HG03457 (cell line): Measurements from ENCODE around the gene CLTCL1.
"Not testable (repeated sequence)": the region's sequence is repeated elsewhere in the genome, so short reads cannot be mapped to it uniquely, and the experiment has no call there.

Experiments used
- ATAC-seq: cut with Tn5 transposase; IDR thresholded peaks from one replicate; pipeline ENCODE4 v1.9.1; 2021; ENCODE audit warnings: moderate number of reproducible peaks; ENCODE audit not compliant: unreplicated experiment

CLTCL1 gene

DNA sequence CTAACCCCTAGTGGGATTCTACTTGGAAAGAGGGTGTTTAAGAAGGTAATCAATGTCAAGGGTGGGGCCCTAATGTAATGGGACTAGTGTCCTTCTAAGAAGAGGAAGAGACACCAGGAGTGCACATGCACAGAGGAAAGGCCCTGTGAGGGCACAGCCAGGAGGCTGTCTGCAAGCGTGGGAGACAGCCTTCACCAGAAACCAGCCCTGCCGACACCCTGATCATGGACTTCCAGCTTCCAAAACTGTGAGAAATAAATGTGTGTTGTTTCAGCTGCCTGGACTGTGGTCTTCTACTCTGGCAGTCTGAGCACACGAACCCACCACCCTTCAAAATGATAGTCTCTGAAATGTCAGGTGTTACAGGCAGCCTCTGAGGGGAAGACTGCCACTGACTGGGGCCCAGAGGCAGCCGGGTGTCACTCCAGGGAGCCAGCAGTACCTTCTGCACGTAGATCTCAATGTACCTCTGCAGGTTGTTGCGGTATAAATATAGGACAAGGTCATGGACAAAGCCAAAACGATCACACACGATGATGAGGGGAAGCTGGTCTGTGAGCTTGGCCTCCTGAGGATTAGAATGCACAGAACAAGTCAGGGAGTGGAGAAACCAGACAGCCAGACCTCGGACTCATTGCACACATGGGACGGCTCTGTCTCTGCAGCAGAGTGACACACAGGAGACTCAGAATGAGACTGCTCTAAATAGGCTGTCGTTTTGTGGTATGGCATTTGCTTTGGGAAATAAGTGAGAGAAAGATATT lies 69.1 kb downstream of the CLTCL1 start:
- no peak for ATAC-seq

DNA sequence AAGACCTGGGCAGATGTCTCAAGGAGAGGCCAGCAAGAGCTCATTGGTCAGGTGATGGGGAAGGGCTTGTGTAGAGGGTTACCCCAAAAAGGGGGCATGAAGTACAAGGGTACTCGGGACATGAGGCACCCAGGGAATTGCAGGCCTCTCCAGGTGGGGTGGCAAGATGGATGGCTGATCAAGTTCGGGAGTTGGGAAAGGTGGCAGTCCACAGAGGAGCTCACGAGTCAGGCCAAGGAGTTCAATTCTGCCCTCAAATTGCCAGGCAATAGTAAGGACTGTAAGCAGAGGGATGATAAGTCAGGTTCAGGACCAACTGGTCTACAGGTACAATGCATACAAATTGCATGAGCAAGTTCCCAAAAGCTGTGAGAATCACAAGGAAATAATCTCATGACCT lies 70.7 kb downstream of the CLTCL1 start:
- ATAC-seq = no peak

DNA sequence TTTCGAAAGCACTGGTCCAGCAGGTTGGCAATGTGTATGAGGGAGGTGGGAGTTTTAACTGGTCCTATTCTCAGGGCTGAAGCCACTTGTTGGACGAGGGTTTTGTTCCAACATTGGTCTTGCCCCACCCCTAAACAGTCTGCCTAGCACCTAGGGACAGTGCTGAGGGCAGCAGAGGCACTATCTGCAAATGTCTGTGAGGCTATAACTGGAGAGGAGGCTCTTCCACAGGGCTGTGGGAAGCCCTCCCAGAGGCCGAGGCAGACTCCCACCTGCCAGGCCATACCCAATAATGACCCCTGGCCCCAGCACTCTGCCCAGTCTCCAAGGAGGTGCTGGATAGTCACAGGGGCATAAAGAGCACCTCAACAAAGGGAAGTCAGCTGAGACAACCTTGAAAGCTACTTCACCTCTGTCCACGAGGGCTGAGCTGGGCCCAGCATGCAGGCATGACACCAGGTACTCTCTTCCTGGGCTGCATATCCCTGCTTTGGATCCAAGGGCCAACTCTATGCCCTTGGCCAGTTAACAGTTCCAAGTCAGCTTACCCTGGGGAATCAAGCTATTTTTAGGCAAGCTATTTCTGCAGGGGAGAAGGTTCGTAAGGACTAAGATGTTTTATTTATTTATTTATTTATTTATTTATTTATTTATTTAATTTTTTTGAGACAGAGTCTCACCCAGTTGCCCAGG lies 72.8 kb downstream of the CLTCL1 start:
- ATAC-seq = no peak

DNA sequence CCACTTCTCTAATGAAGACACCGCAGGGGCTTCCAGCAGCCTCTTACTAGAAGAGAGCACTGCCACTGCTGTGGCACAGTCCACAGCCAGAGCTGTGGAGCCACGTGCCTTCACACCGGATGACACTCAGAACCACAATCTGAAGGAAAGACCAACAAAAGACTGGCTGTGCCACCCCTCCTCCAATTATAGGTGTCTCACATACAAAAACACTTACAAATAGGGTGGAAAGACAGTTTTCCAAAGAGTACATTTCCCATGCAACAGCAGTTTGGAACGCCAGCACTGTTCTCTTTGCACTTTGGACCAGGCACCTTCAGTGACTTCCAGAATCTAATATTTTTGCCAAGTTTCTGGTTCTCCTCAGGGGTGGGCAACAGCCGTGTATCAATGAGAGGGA lies 74.9 kb downstream of the CLTCL1 start:
- no peak for ATAC-seq

DNA sequence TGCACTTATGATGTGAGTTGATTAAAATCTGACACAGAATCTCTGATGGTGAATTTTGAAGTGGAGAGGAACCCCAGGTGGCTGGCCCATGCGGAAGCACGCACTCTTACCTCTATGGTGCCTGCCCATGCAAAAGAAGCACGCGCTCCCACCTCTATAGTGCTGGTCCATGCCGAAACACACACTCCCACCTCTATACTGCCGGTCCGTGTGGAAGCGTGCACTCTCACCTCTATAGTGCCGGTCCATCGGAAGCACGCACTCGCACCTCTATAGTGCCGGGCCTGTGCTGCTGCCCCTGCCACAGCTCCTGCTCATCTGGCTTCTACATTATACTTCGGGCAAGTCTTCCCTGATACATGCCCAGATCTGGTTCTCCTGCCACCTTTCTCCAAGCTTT lies 76.2 kb downstream of the CLTCL1 start:
- no peak for ATAC-seq

DNA sequence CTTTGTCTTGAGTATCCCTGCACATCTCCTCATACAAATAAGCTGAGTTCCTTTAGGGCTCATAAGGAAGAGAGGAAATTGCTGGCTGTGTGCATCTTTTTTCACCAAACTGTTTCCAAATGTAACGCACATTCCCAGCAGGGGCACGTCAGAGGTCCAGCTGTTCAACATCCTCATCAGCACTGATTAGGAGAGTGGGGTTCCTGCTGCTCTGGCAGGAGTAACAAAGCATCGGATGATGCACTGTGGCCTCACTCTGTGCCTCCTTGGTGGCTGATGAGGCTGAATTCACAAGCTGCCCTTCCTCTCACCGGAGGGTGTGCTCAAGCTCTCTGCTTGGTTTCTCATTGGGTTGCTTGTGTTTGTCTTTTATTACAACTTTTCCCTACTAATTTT lies 77.4 kb downstream of the CLTCL1 start:
- no peak for ATAC-seq

DNA sequence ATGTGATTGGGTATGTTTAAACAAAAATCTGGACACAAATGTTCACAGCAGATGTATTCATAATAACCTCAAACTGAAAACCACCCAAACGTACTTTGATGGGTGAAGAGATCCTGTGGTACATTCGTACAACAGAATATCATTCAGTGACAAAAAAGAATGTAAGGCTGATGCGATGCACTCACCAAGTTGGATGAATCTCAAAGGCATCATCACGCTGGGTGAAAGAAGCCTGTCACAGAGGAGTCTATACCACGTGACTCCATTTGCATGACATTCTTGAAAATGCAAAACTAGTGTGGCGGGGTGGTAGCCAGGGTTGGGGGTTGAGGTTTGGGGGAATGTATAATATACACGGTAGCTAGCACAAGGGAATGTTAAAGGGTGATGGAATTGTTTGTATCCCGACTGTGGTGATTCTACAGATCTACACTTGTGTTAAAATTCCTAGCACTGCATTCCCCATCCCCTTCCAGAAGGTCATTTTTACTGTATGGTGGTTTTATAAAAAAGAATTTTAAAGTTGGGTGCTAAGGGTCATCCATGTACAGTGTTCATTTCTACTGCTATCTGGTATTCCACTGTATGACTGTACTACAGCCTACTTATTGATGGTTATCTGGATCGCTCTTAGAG lies 78.0 kb downstream of the CLTCL1 start:
- ATAC-seq = no peak

DNA sequence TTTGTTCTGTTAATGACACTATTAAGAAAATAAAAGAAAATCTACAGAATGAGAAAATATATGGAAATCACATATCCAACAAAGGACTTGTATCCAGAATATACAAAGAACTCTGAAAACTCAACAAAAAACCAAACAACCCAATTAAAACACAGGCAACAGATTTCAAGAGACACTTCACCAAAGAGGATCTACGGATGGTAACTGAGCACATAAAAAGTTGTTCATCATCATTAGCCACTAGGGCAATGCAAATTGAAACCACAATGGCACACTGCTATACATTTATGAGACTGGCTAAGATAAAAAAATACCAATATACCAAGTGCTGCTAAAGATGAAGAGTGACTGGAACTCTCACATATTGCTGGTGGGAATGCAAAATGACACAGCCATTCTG lies 78.5 kb downstream of the CLTCL1 start:
- no peak for ATAC-seq

DNA sequence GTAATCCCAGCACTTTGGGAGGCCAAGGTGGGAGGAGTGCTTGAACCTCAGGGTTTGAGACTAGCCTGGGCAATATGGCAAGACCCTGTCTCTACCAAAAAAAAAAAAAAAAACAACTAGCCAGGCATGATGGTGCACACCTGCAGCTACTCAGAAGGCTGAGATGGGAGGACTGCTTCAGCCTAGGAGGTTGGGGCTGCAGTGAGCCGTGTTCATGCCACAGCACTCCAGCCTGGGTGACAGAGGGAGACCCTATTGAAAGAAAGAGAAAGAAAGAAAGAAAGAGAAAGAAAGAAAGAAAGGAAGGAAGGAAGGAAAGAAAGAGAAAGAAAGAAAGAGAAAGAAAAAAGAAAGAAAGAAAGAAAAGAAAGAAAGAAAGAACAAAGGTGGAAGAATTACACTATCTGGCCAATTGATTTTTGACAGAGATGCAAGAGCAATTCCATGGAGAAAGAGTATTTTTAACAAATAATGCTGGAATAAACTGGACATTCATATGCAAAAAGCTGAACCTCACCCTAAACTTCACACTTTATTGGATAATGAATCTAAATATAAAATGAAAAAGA lies 79.1 kb downstream of the CLTCL1 start:
- ATAC-seq = no peak

DNA sequence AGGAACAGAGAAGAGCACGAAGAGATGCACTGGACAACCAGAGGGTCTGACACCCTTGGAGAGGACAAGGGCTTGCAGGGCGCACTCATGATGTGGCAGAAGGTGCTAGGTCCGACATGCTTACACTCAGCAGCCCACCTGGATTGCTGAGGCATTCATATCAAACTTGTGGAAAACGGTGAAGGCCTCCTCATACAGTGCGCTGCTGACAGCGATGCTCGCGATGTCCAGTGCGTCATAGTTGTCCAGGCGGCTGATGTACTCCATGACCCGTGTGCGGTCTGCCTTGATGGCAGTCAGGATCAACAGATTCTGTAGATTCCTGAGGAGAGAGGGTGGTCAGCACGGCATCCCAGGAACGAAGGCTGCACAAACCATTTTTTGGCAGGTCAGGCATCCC lies 81.3 kb downstream of the CLTCL1 start:
- no peak for ATAC-seq

DNA sequence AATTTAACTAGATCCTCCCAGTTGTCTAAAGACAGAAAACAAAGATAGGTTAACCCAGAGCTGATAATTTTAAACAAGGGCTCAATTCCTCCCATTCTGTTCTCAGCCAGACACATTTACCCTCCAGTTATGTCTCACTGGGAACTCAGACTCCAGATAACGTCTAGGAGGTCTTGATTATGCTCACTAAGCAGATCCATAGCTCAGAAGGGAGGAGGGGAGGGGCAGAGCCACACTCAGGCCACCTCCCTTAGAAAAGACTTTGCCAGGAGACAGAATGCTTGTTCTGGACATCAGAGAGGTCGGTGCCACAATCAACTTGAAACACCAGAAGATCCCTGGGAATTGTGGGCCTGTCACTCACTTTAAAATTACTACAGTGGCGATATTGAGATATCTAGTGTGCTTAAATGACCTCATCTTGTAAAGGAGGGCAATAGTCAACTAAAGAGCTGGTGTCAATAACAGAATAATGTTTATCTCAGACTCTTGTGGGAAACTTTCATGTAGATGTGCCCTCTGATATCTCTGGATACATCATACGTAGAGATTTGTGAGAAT lies 83.2 kb downstream of the CLTCL1 start:
- ATAC-seq = no peak

DNA sequence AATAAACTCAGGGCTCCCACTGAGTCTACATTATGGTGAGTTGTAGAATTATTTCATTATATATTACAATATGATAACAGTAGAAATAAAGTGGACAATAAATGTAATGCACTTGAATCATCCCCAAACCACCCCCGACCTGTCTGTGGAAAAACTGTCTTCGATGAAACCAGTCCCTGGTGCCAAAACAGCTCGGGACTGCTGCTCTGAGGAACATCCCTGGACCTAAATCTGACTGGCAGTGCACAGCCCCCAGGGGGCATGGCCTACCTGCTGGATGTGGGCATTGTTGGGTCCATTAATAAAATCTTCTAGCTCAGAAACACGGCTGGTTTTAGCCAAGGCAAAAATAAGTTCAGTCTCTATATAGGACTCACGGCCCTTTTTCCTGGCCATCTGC lies 83.6 kb downstream of the CLTCL1 start:
- no peak for ATAC-seq

DNA sequence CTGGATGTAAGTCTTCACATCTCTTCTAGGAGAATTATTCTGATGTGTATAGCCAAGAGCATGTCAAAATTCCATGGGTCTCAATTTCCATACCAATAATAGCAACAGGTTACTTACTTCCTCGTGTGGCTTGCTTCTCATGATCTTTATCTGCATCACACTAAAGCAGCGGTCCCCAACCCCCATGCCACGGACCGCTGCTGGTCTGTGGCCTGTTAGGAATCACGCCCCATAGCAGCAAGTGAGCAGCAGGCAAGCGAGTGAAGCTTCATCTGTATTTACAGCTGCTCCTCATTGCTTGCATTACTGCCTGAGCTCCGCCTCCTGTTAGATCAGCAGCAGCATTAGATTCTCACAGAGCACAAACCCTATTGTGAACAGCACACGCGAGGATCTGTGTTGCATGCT lies 84.1 kb downstream of the CLTCL1 start:
- no peak for ATAC-seq

DNA sequence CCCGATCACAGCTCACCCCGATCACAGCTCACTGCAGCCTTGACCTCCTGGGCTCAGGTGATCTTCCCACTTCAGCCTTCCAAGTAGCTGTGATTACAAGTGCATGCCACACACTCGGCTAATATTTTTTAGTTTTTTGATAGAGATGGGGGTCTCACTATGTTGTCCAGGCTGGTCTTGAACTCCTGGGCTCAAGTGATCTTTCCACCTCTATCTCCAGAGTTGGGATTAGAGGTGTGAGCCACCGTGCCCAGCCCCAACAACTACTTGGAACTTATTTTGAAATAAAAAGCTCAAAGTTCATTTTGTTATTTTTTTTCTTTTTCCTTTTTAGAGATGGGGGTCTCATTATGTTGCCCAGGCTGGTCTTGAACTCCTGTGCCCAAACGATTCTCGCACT lies 85.2 kb downstream of the CLTCL1 start:
- ATAC-seq = no peak

DNA sequence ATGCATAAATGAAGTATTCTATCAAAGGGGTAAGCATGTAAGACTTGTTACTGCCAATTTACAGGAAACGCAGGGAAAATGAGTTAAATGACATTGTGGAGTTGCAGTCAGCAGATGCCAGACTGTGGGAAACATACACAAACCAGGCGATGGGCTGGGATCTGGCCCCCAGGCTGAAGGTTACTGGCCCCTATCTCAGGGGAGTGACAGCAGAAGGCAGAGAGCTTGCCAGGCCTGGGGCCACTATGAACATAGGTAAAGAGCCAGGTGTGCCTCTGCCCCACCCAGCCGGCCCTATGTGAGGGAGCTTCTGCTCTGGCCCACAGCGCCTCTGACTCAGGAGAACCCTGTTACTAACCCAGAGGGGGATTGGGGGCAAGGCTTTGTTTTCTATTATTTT lies 86.9 kb downstream of the CLTCL1 start:
- no peak for ATAC-seq

DNA sequence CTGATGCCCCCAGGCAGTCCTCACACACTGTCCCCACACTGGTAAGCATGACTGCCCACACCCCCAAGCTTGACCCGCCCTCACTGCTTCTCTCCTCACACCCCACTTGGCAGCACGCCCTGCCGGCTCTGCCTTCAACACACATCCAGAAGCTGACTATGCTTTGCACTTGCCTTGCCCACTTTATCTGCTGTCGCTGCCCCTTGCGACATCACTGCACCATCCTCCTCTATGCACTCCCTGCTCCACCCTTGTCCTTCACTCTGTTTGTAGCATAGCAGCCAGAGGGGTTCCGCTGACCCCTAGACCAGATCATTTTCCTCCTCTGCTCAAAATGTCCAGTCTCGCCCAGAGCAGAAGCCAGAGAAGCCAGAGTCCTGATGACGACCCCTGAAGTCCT lies 87.7 kb downstream of the CLTCL1 start:
- ATAC-seq = no peak

DNA sequence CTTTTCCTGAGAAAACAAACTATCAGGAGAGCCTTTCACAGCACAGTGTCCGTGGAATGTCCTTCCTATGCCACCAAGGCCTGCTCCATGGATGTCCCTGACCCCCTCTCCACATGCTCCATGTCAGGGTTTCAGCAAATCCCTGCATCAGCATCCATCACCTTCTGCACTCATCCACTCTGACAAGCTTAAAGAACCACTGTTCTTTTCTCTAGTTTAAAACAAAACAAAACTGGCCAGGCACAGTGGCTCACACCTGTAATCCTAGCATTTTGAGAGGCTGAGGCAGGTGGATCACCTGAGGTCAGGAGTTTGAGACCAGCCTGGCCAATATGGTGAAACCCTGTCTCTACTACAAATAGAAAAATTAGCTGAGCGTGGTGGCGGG lies 88.7 kb downstream of the CLTCL1 start:
- not testable (repeated sequence) for ATAC-seq

DNA sequence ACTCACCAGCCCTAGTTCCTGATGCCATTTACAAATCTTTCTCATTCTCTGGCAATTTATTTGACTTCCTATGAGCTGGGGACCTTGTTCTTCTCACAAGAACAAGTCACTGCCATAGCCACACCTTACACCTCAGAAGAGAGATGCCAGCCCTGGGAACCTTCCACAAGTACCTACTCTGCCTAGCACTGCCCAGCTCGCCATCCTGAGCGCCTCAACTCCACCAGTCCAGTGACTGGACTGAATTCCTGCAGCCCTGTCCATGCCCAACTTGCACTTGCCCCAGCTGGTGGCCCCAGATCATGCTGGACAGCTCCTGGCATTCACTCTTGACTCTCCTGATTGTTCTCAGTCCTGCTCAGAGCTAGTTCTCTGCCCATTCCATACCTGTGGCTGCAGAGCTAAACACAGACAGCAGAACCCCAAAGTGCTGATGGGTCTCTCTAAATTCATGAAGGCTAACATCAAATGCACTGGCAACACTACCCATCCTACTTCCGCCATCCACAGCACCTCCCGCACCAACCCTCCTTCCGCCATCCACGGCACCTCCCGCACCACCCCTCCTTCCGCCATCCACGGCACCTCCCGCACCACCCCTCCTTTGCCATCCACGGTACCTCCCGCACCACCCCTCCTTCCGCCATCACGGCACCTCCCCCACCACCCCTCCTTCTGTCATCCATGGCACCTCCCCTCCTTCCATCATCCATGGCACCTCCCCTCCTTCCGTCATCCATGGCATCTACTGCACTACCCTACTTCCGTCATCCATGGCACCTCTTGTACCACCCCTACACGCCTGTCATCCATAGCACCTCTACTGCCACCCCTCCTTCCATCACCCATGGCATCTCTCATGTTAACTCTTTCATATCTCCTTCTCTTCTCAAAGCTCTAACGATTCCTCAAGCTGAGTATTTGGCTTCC lies 89.4 kb downstream of the CLTCL1 start:
- no peak for ATAC-seq

DNA sequence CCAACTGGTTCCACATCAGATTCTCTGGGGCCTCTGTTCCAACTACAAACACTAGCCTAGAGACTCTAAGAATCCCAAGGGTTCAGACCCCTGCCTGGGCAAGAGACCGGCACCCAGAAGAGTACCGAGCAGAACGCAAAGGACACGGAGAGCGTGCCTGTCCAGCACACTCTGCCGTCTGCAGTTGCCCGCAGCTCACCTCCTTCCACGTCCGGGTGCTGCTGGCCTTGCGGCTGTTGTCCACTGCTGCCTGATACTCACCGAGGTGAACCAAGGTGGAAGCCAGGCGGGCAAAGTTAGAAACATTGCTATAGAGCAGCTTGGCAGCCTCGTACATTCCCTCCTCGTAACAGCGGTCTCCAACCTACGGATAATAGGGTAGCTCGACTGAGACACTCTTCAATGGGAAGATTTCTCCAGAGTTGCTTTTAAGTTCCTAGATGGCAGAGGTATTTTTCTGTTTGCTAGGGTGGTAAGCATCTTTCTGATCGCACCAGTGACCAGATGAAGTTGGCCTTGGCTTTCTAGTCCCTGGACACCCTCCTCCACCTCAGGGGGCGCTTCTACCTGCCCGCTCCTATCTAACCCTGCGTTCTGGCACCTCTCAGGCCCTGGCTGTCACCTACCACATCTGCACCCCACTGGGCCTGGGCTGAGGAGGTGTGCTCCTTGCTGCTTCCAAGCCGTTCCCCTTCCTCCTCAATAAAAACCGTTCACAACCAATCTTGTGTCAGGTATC lies 90.2 kb downstream of the CLTCL1 start:
- no peak for ATAC-seq

DNA sequence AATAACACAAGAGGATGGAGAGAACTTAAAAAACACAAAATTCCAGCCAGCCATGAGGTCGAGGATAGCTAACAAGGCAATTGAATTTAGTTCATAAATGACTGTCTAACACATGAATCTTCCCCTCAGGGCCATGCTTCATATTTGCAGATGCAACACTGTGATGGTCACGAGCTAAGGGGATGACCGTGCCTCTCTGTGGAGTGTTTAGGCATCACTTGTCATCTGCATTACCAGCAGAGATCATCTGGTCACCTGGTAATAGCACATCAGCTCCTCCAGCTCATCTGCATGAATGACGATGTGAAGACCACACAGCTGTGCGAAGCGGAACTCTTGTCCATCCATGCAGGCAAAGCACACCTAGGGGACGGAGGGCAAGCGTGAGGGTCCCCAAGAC lies 92.0 kb downstream of the CLTCL1 start:
- ATAC-seq = no peak
